Effector memory CD8-positive, alpha-beta T cell (primary cell): Measurements from ENCODE around the gene TRAPPC2L.

Source experiments
- ATAC-seq: fragments of 150-1000 bp; cut with Tn5 transposase; replicated peaks from 2 replicates; pipeline ENCODE4 v1.10.0; 2021; ENCODE audit warnings: mild to moderate bottlenecking, moderate library complexity
- DNase-seq, 3 experiments: peaks; one replicate each; pipeline ENCODE4 v3.0.0; 2021
- H3K27ac Mint-ChIP-seq, 2 donors: one replicate each; pipeline ENCODE4 v1.8.0; 2022; ENCODE audit warnings: mild to moderate bottlenecking in 2 of 2, mixed read lengths in 2 of 2, moderate library complexity in 2 of 2
- H3K27me3 Mint-ChIP-seq, 2 donors: one replicate each; pipeline ENCODE4 v1.8.0; 2022; ENCODE audit warnings: mixed read lengths in 2 of 2
- H3K36me3 Mint-ChIP-seq: one replicate; pipeline ENCODE4 v1.8.0; 2022; ENCODE audit warnings: mild to moderate bottlenecking, moderate library complexity, mixed read lengths; ENCODE audit not compliant: insufficient read depth
- H3K4me1 Mint-ChIP-seq, 2 donors: one replicate each; pipeline ENCODE4 v1.8.0; 2022; ENCODE audit warnings: low read depth in 2 of 2, mixed read lengths in 2 of 2
- H3K4me3 Mint-ChIP-seq, 2 donors: one replicate each; pipeline ENCODE4 v1.8.0; 2022; ENCODE audit warnings: mild to moderate bottlenecking in 2 of 2, mixed read lengths in 2 of 2, moderate library complexity in 2 of 2
- H3K9me3 Mint-ChIP-seq, 2 donors: one replicate each; pipeline ENCODE4 v1.8.0; 2022; ENCODE audit warnings: mixed read lengths in 2 of 2

Gene TRAPPC2L

DNA sequence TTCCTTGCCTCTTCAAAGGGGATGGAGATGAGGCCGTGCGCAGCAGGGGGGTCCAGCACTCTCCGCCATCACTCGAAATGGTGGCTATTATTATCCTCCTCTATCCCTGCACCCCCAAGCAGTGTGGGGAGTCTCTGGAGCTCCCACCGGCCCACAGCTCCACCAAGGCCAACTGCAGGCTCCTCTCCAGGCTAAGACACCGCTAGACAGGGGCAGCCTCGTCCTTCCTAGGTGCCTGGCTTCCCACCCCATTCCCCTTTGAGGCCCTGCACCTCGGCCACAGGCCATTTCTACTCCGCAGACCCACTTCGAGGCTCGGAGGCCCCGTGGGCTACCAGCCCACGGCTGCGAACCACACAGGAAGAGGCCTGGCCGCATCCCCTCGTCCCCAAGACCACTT, 49.1 kb downstream of the TRAPPC2L start:
- H3K27me3 Mint-ChIP-seq = peaks cover 7 to 20% of the 10 kb centered on the region in 2 donors
- no peak overlapping the region for H3K27ac Mint-ChIP-seq
- H3K4me1 Mint-ChIP-seq = peaks cover 4 to 5% of the 10 kb centered on the region in 2 donors
- H3K36me3 Mint-ChIP-seq = no peaks in the 10 kb centered on the region
- no peaks in the 10 kb centered on the region for H3K9me3 Mint-ChIP-seq
- DNase-seq (no peak), ATAC-seq (no peak)
- H3K4me3 Mint-ChIP-seq = no peak overlapping the region

DNA sequence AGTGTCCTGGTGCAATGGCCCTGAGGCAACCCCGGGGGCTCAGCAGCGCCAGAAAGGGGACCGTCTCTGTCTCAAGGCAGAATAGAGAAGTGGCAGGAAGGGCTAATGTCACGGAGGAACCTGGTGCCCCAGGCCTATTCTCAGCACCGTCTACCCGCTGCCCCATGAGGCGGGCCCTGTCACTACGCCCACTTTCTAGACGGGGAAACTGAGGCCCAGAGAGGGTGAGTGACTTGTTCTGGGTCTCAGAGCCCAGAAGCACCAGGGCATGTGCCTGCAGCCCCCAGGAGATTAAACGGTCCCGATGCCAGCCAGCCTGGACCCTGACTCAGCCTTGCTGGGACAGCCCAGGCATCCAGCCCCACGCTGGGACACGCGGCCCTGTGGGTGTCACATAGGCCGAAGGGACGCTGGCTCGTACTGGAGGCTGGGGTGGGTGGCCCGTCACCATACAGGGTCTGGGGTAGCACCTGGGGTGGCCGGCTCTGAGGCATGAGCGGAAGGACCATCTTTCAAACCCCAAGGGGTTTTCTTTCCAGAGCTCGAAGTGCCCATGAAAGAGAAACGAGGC, 49.7 kb downstream of the TRAPPC2L start:
- DNase-seq (no peak), ATAC-seq (no peak)
- no peaks in the 10 kb centered on the region for H3K9me3 Mint-ChIP-seq
- H3K4me3 Mint-ChIP-seq = no peak overlapping the region
- peaks cover 7 to 26% of the 10 kb centered on the region in 2 donors for H3K27me3 Mint-ChIP-seq
- peaks cover 4 to 5% of the 10 kb centered on the region in 2 donors for H3K4me1 Mint-ChIP-seq
- no peaks in the 10 kb centered on the region for H3K36me3 Mint-ChIP-seq
- H3K27ac Mint-ChIP-seq = no peak overlapping the region

- H3K27ac Mint-ChIP-seq = no peak overlapping the region
- peaks cover 4% of the 10 kb centered on the region in 2 donors for H3K4me1 Mint-ChIP-seq
- H3K9me3 Mint-ChIP-seq = no peaks in the 10 kb centered on the region
- H3K27me3 Mint-ChIP-seq = peaks cover 7 to 34% of the 10 kb centered on the region in 2 donors
- DNase-seq (no peak), ATAC-seq (no peak)
- no peak overlapping the region for H3K4me3 Mint-ChIP-seq
- H3K36me3 Mint-ChIP-seq = no peaks in the 10 kb centered on the region
These were observed 50.8 kb downstream of the TRAPPC2L start for GRCh38 chr16:88907768-88908167.

- DNase-seq (no peak), ATAC-seq (no peak)
- Mint-ChIP-seq H3K36me3 (no peaks in the 10 kb centered on the region), H3K4me3 (no peak overlapping the region), H3K27me3 (peaks cover 7 to 32% of the 10 kb centered on the region in 2 donors), H3K9me3 (no peaks in the 10 kb centered on the region), H3K4me1 (peaks cover 2 to 4% of the 10 kb centered on the region in 2 donors), H3K27ac (no peak overlapping the region)
These were observed 51.4 kb downstream of the TRAPPC2L start for GRCh38 chr16:88908307-88908706.

DNA sequence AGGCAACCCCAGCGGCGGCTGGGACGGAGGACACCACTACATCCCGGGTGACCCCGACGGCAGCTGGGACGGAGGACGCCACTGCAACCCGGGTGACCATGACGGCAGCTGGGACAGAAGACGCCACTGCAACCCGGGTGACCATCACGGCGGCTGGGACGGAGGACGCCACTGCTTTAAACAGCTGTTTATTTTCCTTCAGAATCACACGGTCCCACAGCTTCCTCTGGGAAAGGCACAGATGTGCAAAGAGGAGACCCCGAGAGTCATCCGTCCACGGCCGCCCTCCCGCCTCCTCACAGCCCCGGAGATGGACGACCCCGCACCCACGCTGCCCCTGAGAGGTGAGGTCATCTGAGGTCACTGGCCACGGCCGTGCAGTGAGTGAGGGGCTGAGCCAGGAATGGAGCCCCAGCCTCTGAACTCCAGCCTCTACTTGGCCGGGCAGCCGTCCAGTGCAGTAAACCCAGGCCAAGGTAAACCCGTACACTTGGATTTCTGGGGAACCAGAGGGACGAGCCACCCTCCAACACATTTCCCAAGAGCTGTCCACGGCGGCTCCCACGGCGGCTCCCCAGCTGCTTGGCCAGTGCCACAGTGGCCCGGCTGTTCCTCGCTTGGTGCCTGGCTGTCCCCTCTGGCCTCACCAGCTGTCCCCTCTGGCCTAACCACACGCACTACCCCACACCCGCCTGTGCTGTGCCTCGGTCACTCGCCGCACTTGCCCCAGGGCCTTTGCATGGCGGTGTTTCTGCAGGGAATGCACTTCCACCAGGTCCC, 52.7 kb downstream of the TRAPPC2L start:
- DNase-seq (no peak), ATAC-seq (no peak)
- peaks cover 7 to 40% of the 10 kb centered on the region in 2 donors for H3K27me3 Mint-ChIP-seq
- no peak overlapping the region for H3K27ac Mint-ChIP-seq
- H3K4me3 Mint-ChIP-seq = no peak overlapping the region
- no peaks in the 10 kb centered on the region for H3K36me3 Mint-ChIP-seq
- peaks cover 2 to 4% of the 10 kb centered on the region in 2 donors for H3K4me1 Mint-ChIP-seq
- no peaks in the 10 kb centered on the region for H3K9me3 Mint-ChIP-seq

DNA sequence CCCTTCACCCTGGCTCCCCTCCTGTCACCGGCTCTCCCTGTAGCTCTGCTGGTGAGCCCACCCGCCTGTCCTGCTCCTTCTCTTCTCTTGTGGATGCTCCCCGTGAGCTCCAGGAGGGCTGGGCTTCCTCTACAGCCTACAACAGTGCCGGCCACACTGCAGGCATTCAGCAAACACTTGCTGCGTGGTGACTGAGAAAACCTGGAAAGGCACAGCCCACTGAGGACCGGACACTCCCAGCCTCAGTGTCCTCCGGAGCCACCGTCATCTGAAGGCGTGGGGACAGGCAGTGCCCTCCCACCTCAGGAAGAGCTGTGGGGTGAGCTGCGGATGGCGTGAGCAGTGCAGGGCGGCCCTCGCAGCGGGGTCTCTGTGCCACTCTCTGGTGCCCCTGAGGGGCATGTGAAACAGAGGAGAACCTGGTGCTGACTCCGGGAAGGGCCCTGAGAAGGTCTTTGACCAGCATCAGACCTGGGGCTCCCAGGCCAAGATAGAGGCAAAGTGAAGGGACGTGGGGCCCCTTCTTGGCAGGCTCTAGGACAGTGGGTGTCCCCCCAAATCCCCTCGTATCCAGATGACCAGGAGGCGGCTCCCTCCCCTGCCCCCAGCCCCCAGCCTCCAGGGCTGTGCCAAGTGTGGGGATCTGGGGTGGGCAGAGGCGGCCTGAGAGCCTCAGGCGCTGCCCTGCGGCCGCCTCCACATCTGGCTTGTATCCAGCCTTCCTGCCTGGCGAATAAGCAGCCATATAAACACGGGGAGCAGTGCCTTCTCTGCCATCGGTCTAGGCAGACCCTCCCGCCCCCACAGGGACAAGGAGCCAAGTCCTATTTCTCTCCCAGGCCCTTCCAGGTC, 53.6 kb downstream of the TRAPPC2L start:
- peaks cover 2 to 4% of the 10 kb centered on the region in 2 donors for H3K4me1 Mint-ChIP-seq
- ATAC-seq = no peak

GRCh38 chr16:88911136-88911945, 54.4 kb downstream of the TRAPPC2L start:
- H3K36me3 Mint-ChIP-seq = no peaks in the 10 kb centered on the region
- DNase-seq (no peak), ATAC-seq (no peak)
- peaks cover 0 to 1% of the 10 kb centered on the region in 2 donors for H3K4me1 Mint-ChIP-seq
- no peaks in the 10 kb centered on the region for H3K9me3 Mint-ChIP-seq
- H3K27me3 Mint-ChIP-seq = peaks cover 7 to 40% of the 10 kb centered on the region in 2 donors
- no peak overlapping the region for H3K27ac Mint-ChIP-seq
- no peak overlapping the region for H3K4me3 Mint-ChIP-seq

More for the DNA sequence above, 53.6 kb downstream of the TRAPPC2L start:
- Mint-ChIP-seq H3K4me3 (no peak overlapping the region), H3K27ac (no peak overlapping the region), H3K36me3 (no peaks in the 10 kb centered on the region), H3K9me3 (no peaks in the 10 kb centered on the region), H3K27me3 (peaks cover 7 to 40% of the 10 kb centered on the region in 2 donors)
- no peak for DNase-seq

- Mint-ChIP-seq H3K36me3 (no peaks in the 10 kb centered on the region), H3K27me3 (peaks cover 7 to 40% of the 10 kb centered on the region in 2 donors), H3K4me1 (no peaks in the 10 kb centered on the region), H3K4me3 (no peak overlapping the region), H3K27ac (no peak overlapping the region), H3K9me3 (no peaks in the 10 kb centered on the region)
- ATAC-seq (no peak), DNase-seq (no peak)
These were observed 55.0 kb downstream of the TRAPPC2L start for GRCh38 chr16:88911946-88912310.
